Activated naive CD4-positive, alpha-beta T cell treated with anti-CD3 and anti-CD28 coated beads for 36 hours (primary cell): ENCODE results near the gene CD226. TPM values are rescaled to one million over a fixed set of nuclear protein-coding genes. Genes with fewer than 3 reads are reported as not detected.
"Not testable (repeated sequence)": the region's sequence is repeated elsewhere in the genome, so short reads cannot be mapped to it uniquely, and the experiment has no call there.

Experiments
- CTCF ChIA-PET: fragments of 350-600 bp; sonication (Branson Sonifier 250); formaldehyde crosslinking; loops from one replicate; lab custom pipeline; 2021; ENCODE audit warnings: antibody characterized with exemption; lab: Charles Lee
- DNase-seq: peaks from one replicate; pipeline ENCODE4 v3.0.0-alpha.2; 2020
- H3K27ac Mint-ChIP-seq: one replicate; pipeline ENCODE4 v1.8.0; 2021; ENCODE audit warnings: mild to moderate bottlenecking, mixed read lengths
- H3K27me3 Mint-ChIP-seq: one replicate; pipeline ENCODE4 v1.8.0; 2021; ENCODE audit warnings: low read depth, mixed read lengths
- H3K36me3 Mint-ChIP-seq: one replicate; pipeline ENCODE4 v1.8.0; 2021; ENCODE audit warnings: low read depth, mixed read lengths
- H3K4me1 Mint-ChIP-seq: one replicate; pipeline ENCODE4 v1.8.0; 2021; ENCODE audit warnings: low read depth, mixed read lengths
- H3K4me3 Mint-ChIP-seq: one replicate; pipeline ENCODE4 v1.8.0; 2021; ENCODE audit warnings: mild to moderate bottlenecking, moderate library complexity, mixed read lengths
- H3K9me3 Mint-ChIP-seq: one replicate; pipeline ENCODE4 v1.8.0; 2021; ENCODE audit warnings: mixed read lengths
- intact Hi-C: fragments of 100-400 bp; cut with micrococcal nuclease; formaldehyde crosslinking; loops from one replicate; pipeline ENCODE4 v1.15.1; 2023
- total RNA-seq, 2 experiments: library from RNA; stranded (reverse); gene quantifications; one replicate each; pipeline ENCODE4 v1.2.3, GENCODE V29; 2021

Gene CD226
- total RNA-seq, 2 experiments from 2014 or later: 19.4 to 19.9 TPM

DNA sequence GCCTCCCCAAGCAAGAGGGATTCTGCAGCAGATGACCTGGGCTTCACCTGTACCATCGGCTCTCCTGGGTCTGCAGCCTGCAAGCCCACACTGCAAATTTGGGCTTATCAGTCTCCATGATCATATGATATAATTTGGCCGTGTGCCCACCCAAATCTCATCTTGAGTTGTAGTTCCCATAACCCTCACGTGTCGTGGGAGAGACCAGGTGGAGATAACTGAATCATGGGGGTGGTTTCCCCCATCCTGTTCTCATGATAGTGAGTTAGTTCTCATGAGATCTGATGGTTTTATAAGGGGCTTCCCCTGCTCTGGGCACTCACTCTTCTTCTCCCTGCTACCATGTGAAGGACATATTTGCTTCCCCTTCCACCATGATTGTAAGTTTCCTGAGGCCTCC is 7.9 kb downstream of the CD226 start:
- intact Hi-C loops: loop anchor here (5.0 to 10.0 kb wide), 3 partner anchors 208 to 725 kb away; partner anchors contain the start of gene RTTN
- not testable (repeated sequence) for H3K27me3 Mint-ChIP-seq, H3K4me3 Mint-ChIP-seq
- peaks cover 74% of the 10 kb centered on the region for H3K4me1 Mint-ChIP-seq
- CTCF ChIA-PET: interaction anchor here (1.0 kb wide), 1 partner anchor 16 kb away, joined by 3 read pairs; no protein-coding TSS in a partner anchor
- H3K9me3 Mint-ChIP-seq: peaks cover 29% of the 10 kb centered on the region
- peak; percentile 67 for DNase-seq
- H3K36me3 Mint-ChIP-seq: peaks cover 58% of the 10 kb centered on the region
- H3K27ac Mint-ChIP-seq: peak overlapping the region; percentile 70

DNA sequence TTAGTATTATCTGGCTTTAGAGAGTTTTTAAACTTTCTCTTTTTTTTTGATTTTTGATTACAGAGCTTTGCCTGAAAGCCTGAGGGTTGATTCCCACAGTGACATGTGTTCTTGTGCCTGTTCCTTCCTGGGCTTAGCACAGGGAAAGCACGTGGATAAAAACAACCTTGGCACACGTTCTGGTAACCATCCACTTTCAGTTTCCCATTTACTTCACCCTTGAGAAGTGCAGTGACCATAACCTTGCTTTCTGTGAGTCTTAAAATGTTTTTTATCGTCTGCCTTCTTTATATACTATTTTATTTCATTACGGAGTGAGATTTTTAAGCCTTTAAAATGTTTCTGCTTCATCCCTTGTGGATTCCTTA is 11.5 kb downstream of the CD226 start:
- no peak overlapping the region for H3K27ac Mint-ChIP-seq
- CTCF ChIA-PET: interaction anchor here (0.7 to 1.8 kb wide), 4 partner anchors 9 to 367 kb away, joined by 3 to 19 read pairs (median 10); no protein-coding TSS in a partner anchor
- DNase-seq: peak; percentile 23

DNA sequence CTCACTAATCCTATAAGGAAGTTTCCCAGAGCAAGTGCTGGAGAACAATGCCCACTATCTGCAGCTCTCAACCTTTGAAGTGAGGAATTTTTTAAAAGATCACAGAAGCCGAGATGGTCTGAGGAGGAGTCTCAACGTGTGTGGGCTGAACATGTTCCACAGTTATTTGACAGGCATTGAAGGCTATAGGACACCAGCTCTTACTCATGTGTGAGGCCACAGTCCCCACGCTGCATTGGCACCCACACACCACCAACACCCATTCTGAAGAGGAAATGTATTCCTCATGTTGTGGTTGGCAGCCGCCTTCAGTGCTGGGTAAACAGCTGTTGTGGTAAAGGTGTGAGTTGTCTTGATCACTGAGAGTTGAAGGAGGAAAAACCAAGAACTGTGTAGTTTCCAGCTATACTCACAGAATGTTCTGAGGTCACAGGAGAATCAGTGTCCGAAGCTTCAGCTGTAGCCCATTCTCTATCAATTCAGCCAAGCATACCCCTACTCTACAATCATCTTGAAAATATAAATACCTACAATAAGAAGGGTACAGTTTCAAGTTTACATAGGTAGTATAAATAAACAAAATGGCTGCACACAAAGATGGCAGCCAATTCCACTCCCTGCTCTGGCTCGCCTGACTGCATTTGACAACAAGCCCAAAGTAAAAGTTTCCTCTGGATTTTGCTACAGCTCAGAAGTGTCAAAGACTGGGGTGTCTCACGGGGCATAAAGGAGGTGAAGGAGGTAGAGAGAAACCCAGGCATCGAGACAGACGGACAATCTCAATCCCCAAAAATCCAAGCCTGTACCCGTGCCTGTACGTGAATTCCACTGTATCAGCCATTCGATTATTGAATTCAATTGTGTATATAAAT is 12.1 kb downstream of the CD226 start:
- peak; percentile 92 for DNase-seq
- CTCF ChIA-PET: interaction anchor here (0.9 to 1.8 kb wide), 6 partner anchors 10 to 52 kb away, joined by 3 to 19 read pairs (median 6); no protein-coding TSS in a partner anchor

More for the DNA sequence above, 11.5 kb downstream of the CD226 start:
- Mint-ChIP-seq H3K4me1 (peaks cover 43% of the 10 kb centered on the region), H3K4me3 (no peak overlapping the region), H3K9me3 (peaks cover 11% of the 10 kb centered on the region), H3K36me3 (peaks cover 31% of the 10 kb centered on the region), H3K27me3 (no peaks in the 10 kb centered on the region)
- intact Hi-C loops: loop anchor here (5.0 kb wide), 2 partner anchors 204 to 271 kb away; partner anchors contain the start of gene RTTN

DNA sequence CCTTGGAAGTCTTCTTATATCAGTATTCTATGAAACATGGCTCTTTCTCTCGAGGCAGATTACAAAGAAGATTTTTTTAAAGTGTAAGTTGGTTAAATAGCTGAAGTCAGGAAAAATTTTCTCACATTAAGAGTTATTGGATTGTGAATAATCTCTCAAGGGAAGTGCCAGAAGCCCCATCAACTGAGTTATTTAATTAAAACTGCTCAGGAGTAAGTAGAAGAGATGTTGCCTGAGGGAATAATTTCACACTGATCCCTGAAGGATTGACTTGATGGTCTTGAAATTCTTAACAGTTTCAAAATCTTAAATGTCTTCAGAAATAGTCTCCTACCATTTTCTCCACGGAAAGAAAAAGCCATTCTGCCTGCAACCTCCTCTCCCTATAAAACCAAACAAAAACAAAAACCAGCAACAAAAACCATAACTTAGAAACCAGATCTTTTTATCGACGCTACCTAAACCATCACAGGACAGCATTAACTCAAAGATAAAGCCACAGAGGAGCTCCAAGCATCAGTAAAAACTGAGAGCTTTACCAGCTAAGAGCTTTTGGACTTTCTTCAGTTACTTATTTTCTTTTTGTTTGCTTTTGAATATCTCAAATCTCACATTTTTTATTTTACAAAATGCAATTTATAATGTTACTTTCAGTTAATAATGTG is 12.9 kb downstream of the CD226 start:
- H3K4me3 Mint-ChIP-seq: no peak overlapping the region
- no peak for DNase-seq
- H3K9me3 Mint-ChIP-seq: peaks cover 2% of the 10 kb centered on the region
- no peak overlapping the region for H3K27ac Mint-ChIP-seq
- CTCF ChIA-PET: interaction anchor here (1.0 to 1.8 kb wide), 5 partner anchors 11 to 37 kb away, joined by 3 to 19 read pairs (median 8); no protein-coding TSS in a partner anchor
- H3K36me3 Mint-ChIP-seq: peaks cover 31% of the 10 kb centered on the region
- H3K4me1 Mint-ChIP-seq: peaks cover 40% of the 10 kb centered on the region
- no peaks in the 10 kb centered on the region for H3K27me3 Mint-ChIP-seq
- intact Hi-C loops: loop anchor here (1.0 to 5.0 kb wide), 9 partner anchors 7 to 1219 kb away; partner anchors contain the start of genes RTTN and TMX3

More for the DNA sequence above, 12.1 kb downstream of the CD226 start:
- Mint-ChIP-seq H3K36me3 (peaks cover 32% of the 10 kb centered on the region), H3K9me3 (peaks cover 9% of the 10 kb centered on the region), H3K27me3 (no peaks in the 10 kb centered on the region), H3K4me1 (peaks cover 41% of the 10 kb centered on the region), H3K27ac (no peak overlapping the region), H3K4me3 (no peak overlapping the region)
- intact Hi-C loops: loop anchor here (1.0 to 5.0 kb wide), 9 partner anchors 8 to 1220 kb away; partner anchors contain the start of genes RTTN and TMX3

DNA sequence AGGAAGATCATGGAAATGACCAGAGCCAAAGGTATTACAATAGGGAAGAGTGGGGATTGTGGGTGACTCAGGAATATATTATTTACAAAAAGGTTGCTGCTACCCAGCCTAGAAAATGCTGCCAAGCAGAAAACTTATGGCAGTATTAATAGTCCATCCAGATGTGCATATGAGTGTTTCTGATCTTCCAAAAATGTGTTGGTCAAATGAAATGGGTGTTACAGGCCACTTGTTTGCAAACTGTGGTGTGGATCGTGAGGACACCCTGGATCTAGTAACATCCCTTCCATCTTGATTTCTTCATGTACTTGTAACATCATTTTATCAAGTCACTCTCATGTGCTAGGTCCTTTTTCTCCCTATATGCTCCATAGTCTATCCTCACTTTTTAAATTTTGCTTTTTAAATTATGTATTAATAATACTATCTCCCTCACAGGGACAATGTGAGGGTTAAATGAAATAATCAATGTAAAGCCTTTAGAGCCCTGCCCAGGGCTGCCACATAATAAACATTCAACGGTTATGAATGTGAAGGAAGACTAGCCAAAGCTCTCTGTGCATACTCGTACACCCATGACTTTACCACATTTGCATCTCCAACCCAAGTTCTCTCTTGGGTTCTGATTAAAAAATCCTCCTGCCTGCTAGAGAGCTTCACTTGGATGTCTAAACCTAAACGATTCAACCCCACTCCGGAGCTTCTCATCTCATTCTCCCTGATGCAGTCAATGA is 18.5 kb downstream of the CD226 start:
- CTCF ChIA-PET: interaction anchor here (0.7 to 0.8 kb wide), 2 partner anchors 22 to 54 kb away, joined by 3 read pairs; no protein-coding TSS in a partner anchor
- peaks cover 43% of the 10 kb centered on the region for H3K36me3 Mint-ChIP-seq
- H3K4me3 Mint-ChIP-seq: no peak overlapping the region
- no peaks in the 10 kb centered on the region for H3K9me3 Mint-ChIP-seq
- H3K27me3 Mint-ChIP-seq: no peaks in the 10 kb centered on the region
- peaks cover 35% of the 10 kb centered on the region for H3K4me1 Mint-ChIP-seq
- no peak for DNase-seq
- intact Hi-C loops: loop anchor here (2.0 kb wide), 1 partner anchor 14 kb away; no protein-coding TSS in a partner anchor
- no peak overlapping the region for H3K27ac Mint-ChIP-seq

DNA sequence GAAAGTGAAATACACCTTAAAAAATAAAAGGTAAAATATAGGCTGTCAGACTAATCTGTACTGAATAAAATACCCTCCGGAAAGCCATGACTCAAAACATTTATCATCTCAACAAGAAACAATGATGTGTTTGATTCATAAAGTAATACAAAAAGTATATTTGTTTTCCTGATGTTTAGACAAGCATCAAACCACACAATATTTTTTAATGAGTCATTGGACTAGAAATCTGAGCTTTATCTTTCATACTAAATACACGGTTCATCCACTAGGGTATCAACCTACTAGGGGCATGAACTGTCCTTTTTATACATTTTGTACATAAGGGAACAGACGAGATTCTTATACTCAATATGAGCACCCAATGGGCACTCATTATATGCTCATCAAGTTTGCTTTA is 31.3 kb downstream of the CD226 start:
- peaks cover 45% of the 10 kb centered on the region for H3K36me3 Mint-ChIP-seq
- H3K9me3 Mint-ChIP-seq: peaks cover 1% of the 10 kb centered on the region
- peaks cover 49% of the 10 kb centered on the region for H3K4me1 Mint-ChIP-seq
- CTCF ChIA-PET: interaction anchor here (1.0 kb wide), 1 partner anchor 13 kb away, joined by 3 read pairs; no protein-coding TSS in a partner anchor
- H3K27ac Mint-ChIP-seq: no peak overlapping the region
- H3K27me3 Mint-ChIP-seq: no peaks in the 10 kb centered on the region
- no peak for DNase-seq
- no peak overlapping the region for H3K4me3 Mint-ChIP-seq
- intact Hi-C loops: no loop called here

DNA sequence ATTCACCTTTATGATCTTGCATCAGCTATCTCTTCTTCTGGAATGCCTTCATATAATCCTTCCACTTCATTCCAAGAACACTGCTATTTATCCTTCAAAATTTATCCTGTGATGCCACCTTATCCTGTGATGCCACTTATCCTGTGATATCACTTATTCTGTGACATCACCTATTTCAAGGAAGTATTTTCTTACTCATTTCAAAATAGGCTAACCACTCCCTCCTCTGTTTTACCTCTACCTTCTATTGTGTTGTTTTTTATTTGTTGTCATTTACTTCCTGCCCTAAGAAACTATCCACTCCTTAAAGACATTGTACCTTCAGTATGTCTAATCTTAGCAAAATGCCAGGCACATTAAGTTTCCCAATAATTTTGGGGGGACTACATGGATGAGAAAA is 38.8 kb downstream of the CD226 start:
- H3K4me3 Mint-ChIP-seq: no peak overlapping the region
- H3K27ac Mint-ChIP-seq: no peak overlapping the region
- H3K36me3 Mint-ChIP-seq: peaks cover 43% of the 10 kb centered on the region
- intact Hi-C loops: loop anchor here (1.0 kb wide), 1 partner anchor 12 kb away; no protein-coding TSS in a partner anchor
- DNase-seq: no peak
- peaks cover 3% of the 10 kb centered on the region for H3K9me3 Mint-ChIP-seq
- H3K27me3 Mint-ChIP-seq: no peaks in the 10 kb centered on the region
- peaks cover 57% of the 10 kb centered on the region for H3K4me1 Mint-ChIP-seq
- CTCF ChIA-PET: no interaction called here

DNA sequence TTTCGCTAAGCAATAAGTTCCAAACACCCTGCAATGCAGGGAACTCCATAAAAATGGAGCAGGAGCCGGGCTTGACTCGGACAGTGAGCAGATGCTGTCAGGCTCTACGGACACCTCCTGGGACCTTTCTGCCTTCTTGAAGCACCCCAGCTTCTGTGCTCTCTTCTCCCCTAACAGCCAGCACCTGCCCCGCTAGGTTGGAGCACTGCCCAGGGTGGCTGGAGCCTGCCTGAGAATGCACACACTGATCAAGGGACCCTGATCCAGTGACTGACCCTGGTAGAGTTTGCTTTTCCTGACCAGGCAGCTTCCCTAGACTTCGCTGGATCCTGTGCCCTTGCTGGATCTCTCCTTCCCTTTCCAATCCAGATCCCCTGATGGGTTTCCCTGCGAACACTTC is 40.9 kb downstream of the CD226 start:
- H3K4me3 Mint-ChIP-seq: no peak overlapping the region
- no peak for DNase-seq
- H3K36me3 Mint-ChIP-seq: peaks cover 49% of the 10 kb centered on the region
- intact Hi-C loops: no loop called here
- CTCF ChIA-PET: no interaction called here
- no peaks in the 10 kb centered on the region for H3K27me3 Mint-ChIP-seq
- peaks cover 48% of the 10 kb centered on the region for H3K4me1 Mint-ChIP-seq
- H3K27ac Mint-ChIP-seq: no peak overlapping the region
- H3K9me3 Mint-ChIP-seq: peaks cover 3% of the 10 kb centered on the region

DNA sequence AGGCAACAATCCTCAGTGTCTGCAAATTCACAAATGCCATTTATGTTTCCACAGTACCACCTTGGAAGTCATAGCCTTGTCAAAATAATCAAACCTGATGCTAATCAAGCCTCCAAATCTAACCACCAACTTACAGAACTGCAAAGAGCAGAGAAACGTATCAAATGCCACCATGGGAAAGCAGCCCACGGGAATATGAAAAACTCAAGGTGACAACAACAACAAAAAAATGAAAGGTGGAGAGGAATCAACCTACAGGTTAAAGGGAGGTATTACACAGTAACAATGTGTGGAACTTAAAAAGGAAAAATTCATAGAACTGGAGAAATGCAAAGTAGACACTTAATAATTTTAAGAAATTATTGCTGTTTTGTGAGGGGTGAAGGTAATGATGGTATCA is 46.7 kb downstream of the CD226 start:
- H3K27ac Mint-ChIP-seq: no peak overlapping the region
- no peaks in the 10 kb centered on the region for H3K27me3 Mint-ChIP-seq
- peaks cover 7% of the 10 kb centered on the region for H3K9me3 Mint-ChIP-seq
- peaks cover 47% of the 10 kb centered on the region for H3K36me3 Mint-ChIP-seq
- peaks cover 55% of the 10 kb centered on the region for H3K4me1 Mint-ChIP-seq
- CTCF ChIA-PET: interaction anchor here (1.2 to 1.3 kb wide), 2 partner anchors 12 to 36 kb away, joined by 3 read pairs; no protein-coding TSS in a partner anchor
- DNase-seq: no peak
- intact Hi-C loops: no loop called here
- no peak overlapping the region for H3K4me3 Mint-ChIP-seq

DNA sequence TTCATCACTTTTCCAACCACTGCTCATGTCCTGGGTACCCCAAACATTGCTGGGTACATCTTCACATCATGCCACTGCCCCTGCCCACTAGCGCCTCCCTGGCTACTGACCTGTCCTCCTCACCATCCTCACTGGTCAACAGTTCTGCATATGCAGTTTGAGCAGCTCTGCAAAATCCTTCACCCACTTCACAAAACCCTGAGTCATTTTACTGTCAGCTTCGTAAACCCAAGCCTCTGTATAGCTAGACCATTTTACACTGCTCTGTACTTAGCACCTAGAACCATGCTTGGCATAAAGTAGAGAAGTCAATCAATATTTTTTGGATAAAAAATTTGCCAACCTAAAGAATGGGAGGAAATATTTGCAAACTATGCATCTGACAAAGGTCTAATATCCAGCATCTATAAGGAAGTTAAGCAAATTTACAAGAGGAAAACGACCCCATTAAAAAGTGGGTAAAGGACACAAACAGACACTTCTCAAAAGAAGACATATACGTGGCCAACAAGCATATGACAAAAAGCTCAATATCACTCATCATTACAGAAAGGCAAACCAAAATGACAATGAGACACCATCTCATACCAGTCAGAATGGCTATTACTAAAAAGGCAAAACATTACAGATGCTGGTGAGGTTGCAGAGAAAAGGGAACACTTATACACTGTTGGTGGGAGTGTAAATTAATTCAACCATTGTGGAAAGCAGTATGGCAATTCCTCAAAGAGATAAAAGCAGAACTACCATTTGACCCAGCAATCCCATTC is 48.3 kb downstream of the CD226 start:
- not testable (repeated sequence) for H3K4me3 Mint-ChIP-seq, DNase-seq, H3K9me3 Mint-ChIP-seq, H3K27me3 Mint-ChIP-seq
- H3K4me1 Mint-ChIP-seq: peaks cover 55% of the 10 kb centered on the region
- intact Hi-C loops: loop anchor here (5.0 to 10.0 kb wide), 3 partner anchors 167 to 1185 kb away; partner anchors contain the start of genes RTTN and TMX3
- CTCF ChIA-PET: interaction anchor here (2.4 to 2.6 kb wide), 2 partner anchors 36 to 45 kb away, joined by 8 to 19 read pairs; no protein-coding TSS in a partner anchor
- peaks cover 54% of the 10 kb centered on the region for H3K36me3 Mint-ChIP-seq
- peak overlapping the region; percentile 78 for H3K27ac Mint-ChIP-seq
